ENCODE results near the gene SORCS2.
A peak's percentile ranks its signal among the peaks of the same experiment; 100 is the strongest.

SORCS2 gene

DNA sequence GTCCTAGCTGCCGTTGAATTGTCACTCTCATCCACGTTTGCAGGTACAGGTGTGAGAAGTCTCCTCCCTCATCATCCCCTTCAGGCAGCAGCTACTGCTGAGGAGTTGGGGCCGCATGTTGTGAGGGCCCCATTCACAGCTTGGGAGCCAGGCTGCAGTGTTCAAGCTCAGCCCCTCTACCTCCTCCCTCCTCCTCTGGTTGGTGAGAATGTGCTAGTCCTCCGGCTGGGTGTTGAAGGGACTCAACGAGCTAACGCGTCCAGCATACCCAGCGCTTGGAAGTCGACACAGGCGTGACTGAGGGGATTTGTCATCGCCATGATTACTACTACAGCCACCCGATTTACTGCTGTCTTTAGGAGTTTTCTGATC, 324.4 kb downstream of the SORCS2 start (continued):
- TF ChIP-seq, protein P1, sequence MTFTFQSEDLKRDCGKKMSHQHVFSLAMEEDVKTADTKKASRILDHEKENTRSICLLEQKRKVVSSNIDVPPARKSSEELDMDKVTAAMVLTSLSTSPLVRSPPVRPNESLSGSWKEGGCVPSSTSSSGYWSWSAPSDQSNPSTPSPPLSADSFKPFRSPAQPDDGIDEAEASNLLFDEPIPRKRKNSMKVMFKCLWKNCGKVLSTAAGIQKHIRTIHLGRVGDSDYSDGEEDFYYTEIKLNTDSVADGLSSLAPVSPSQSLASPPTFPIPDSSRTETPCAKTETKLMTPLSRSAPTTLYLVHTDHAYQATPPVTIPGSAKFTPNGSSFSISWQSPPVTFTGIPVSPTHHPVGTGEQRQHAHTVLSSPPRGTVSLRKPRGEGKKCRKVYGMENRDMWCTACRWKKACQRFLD (tag by site-specific recombination; IDR thresholded peaks at IDR 0.05) = no peak

DNA sequence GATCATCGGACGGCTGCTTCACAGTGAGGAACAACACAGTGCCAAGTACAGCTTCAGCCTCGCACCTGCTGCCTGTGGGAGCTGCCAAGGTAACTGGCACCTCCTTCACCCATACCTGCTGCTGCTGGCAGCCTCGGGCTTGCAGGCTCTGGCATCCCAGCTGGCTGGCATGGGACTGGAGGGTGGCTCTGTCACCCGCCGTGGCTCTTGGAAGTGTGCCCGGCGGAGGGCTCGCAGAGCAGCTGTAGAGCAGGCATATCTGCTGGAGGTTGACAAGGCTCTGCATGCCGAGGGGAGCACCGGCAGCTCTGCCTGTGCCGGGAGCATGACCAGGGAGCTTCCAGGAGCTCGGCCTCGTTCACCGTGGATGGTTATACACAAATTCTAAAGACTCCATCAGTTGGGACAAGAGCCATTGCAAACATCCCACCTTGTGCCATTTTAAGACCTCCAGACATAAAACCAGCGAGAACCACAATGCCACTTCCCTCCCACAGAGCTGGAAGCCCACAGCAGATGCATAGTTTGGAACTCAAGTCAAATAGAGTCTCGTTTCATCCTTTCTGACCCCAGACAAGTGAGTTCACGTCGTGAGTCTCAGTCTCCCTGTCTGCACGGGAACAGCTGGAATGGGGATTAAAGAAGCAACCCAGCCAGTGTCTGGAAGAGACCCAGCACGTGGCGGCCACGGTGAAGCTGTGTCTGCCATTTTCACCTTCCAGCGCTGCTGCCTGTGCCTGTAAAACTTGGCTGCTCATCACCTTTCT, 326.7 kb downstream of the SORCS2 start:
- POLR2A ChIA-PET = no interaction called here
- CTCF ChIA-PET = no interaction called here
- H3K4me1 ChIP-seq (ENCODE audit: control insufficient read depth, insufficient read depth, low read length) = no peaks in the 10 kb centered on the region
- no peaks in the 10 kb centered on the region for H3K36me3 ChIP-seq (ENCODE audit: control insufficient read depth in 2 of 2, insufficient read depth in 1 of 2, low read length in 2 of 2)
- no peaks in the 10 kb centered on the region for H3K9me3 ChIP-seq (ENCODE audit: control insufficient read depth, insufficient read depth, low read depth, low read length)
- TF ChIP-seq SCRT1 (tag by site-specific recombination; IDR thresholded peaks at IDR 0.05; ENCODE audit: borderline replicate concordance) (no peak), ZNF184 (tag by site-specific recombination; IDR thresholded peaks at IDR 0.05) (no peak), HOXC10 (CRISPR knock-in tag; IDR thresholded peaks at IDR 0.05) (no peak), ZNF202 (tag by site-specific recombination; IDR thresholded peaks at IDR 0.05; ENCODE audit: borderline replicate concordance) (no peak), ZXDB (tag by site-specific recombination; IDR thresholded peaks at IDR 0.05) (no peak), ZBTB49 (tag by site-specific recombination; IDR thresholded peaks at IDR 0.05; ENCODE audit: low read depth) (no peak), ZIC2 (tag by site-specific recombination; IDR thresholded peaks at IDR 0.05) (no peak)
- no peak overlapping the region for H3K4me3 ChIP-seq (ENCODE audit: low read depth, low read length)
- H3K27ac ChIP-seq (ENCODE audit: extremely low read depth, low read depth, low read length) = no peak overlapping the region

GRCh38 chr4:7519638-7520376, 327.5 kb downstream of the SORCS2 start:
- no peak overlapping the region for H3K27ac ChIP-seq (ENCODE audit: extremely low read depth, low read depth, low read length)
- H3K4me1 ChIP-seq (ENCODE audit: control insufficient read depth, insufficient read depth, low read length) = no peaks in the 10 kb centered on the region
- H3K4me3 ChIP-seq (ENCODE audit: low read depth, low read length) = no peak overlapping the region
- H3K36me3 ChIP-seq (ENCODE audit: control insufficient read depth in 2 of 2, insufficient read depth in 1 of 2, low read length in 2 of 2) = no peaks in the 10 kb centered on the region
- TF ChIP-seq KLF9 (tag by site-specific recombination; IDR thresholded peaks at IDR 0.05; ENCODE audit: low read depth) = no peak
- peak; percentile 65 for TF ChIP-seq ZIC2 (tag by site-specific recombination; IDR thresholded peaks at IDR 0.05)
- no peaks in the 10 kb centered on the region for H3K9me3 ChIP-seq (ENCODE audit: control insufficient read depth, insufficient read depth, low read depth, low read length)
- ChIA-PET CTCF (no interaction called here), POLR2A (no interaction called here)

DNA sequence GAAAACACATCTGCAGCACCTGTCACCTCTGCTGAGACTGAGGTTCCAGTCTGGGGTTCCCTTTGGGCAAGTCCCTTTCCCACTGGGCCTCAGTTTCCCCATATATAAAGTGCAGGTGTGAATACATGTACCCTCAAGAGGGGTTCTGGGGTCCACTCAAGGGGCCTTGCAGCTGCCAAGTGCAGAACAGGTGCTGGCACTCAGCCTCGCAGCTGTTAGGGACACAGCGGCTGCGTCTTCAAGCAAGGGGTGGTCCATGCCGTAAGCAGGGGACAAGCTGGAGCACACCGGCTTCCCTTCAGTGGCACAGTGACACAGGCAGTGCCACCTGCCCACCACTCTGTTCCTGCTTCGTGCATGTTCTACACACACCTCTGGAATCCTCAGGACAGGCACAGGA, 329.3 kb downstream of the SORCS2 start:
- no peak overlapping the region for H3K27ac ChIP-seq (ENCODE audit: extremely low read depth, low read depth, low read length)
- ChIA-PET POLR2A (no interaction called here), CTCF (no interaction called here)
- no peak overlapping the region for H3K4me3 ChIP-seq (ENCODE audit: low read depth, low read length)
- no peak for TF ChIP-seq ZNF366 (tag by site-specific recombination; conservative IDR thresholded peaks at IDR 0.05)
- TF ChIP-seq ZNF26 (tag by site-specific recombination; IDR thresholded peaks at IDR 0.05) = no peak
- TF ChIP-seq, protein P2, sequence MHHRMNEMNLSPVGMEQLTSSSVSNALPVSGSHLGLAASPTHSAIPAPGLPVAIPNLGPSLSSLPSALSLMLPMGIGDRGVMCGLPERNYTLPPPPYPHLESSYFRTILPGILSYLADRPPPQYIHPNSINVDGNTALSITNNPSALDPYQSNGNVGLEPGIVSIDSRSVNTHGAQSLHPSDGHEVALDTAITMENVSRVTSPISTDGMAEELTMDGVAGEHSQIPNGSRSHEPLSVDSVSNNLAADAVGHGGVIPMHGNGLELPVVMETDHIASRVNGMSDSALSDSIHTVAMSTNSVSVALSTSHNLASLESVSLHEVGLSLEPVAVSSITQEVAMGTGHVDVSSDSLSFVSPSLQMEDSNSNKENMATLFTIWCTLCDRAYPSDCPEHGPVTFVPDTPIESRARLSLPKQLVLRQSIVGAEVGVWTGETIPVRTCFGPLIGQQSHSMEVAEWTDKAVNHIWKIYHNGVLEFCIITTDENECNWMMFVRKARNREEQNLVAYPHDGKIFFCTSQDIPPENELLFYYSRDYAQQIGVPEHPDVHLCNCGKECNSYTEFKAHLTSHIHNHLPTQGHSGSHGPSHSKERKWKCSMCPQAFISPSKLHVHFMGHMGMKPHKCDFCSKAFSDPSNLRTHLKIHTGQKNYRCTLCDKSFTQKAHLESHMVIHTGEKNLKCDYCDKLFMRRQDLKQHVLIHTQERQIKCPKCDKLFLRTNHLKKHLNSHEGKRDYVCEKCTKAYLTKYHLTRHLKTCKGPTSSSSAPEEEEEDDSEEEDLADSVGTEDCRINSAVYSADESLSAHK (tag by site-specific recombination; IDR thresholded peaks at IDR 0.05) = no peak
- TF ChIP-seq ZBTB7A (tag by site-specific recombination; IDR thresholded peaks at IDR 0.05; ENCODE audit: low read depth) = no peak
- no peak for TF ChIP-seq ZNF777 (tag by site-specific recombination; IDR thresholded peaks at IDR 0.05; ENCODE audit: borderline replicate concordance)
- no peak for TF ChIP-seq ZNF266 (tag by site-specific recombination; IDR thresholded peaks at IDR 0.05; ENCODE audit: low read depth)
- TF ChIP-seq MZF1 (tag by site-specific recombination; IDR thresholded peaks at IDR 0.05; ENCODE audit: borderline replicate concordance) = no peak
- no peak for TF ChIP-seq ZNF138 (tag by site-specific recombination; IDR thresholded peaks at IDR 0.05; ENCODE audit: borderline replicate concordance)
- no peak for TF ChIP-seq ZNF596 (tag by site-specific recombination; IDR thresholded peaks at IDR 0.05)
- no peaks in the 10 kb centered on the region for H3K36me3 ChIP-seq (ENCODE audit: control insufficient read depth in 2 of 2, insufficient read depth in 1 of 2, low read length in 2 of 2)
- H3K9me3 ChIP-seq (ENCODE audit: control insufficient read depth, insufficient read depth, low read depth, low read length) = no peaks in the 10 kb centered on the region
- no peaks in the 10 kb centered on the region for H3K4me1 ChIP-seq (ENCODE audit: control insufficient read depth, insufficient read depth, low read length)

Data from HEK293 (cell line).